ENCODE measurements around the gene MPZ.

The MPZ gene

DNA sequence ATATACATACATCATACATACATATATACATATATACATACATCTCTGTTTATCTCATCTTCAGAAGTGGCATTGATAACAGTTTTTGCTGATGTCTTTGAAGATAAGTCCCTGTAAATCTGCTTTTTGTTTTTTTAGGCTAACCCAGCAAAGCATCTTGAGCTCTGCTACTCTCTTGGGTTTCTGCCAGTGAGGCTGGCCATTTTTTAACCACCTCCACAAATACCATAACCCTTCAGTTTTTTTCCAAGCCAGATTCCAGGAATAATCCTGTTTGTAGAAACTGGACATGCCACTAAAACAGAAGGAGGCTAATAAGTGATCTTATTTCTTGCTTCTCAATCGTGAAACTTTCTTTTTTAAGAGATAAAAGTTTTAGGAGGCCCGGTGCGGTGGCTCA lies 26.0 kb upstream of the MPZ start:
- TF ChIP-seq TCF4 (CRISPR knock-in tag; IDR thresholded peaks at IDR 0.05; ENCODE audit: borderline replicate concordance) (no peak), CSDC2 (CRISPR knock-in tag; IDR thresholded peaks at IDR 0.05) (no peak), BACH2 (CRISPR knock-in tag; IDR thresholded peaks at IDR 0.05; ENCODE audit: borderline replicate concordance) (no peak), GLIS3 (CRISPR knock-in tag; IDR thresholded peaks at IDR 0.05) (no peak), ESRRG (CRISPR knock-in tag; IDR thresholded peaks at IDR 0.05) (no peak), TOX (CRISPR knock-in tag; IDR thresholded peaks at IDR 0.05; ENCODE audit: borderline replicate concordance) (no peak), RARB (CRISPR knock-in tag; IDR thresholded peaks at IDR 0.05) (no peak), PATZ1 (CRISPR knock-in tag; IDR thresholded peaks at IDR 0.05; ENCODE audit: borderline replicate concordance) (no peak), ARNTL (CRISPR knock-in tag; IDR thresholded peaks at IDR 0.05; ENCODE audit: borderline replicate concordance, low read depth) (no peak), SNAI2 (CRISPR knock-in tag; IDR thresholded peaks at IDR 0.05) (no peak), ZC3H10 (CRISPR knock-in tag; IDR thresholded peaks at IDR 0.05) (no peak), PPARA (CRISPR knock-in tag; IDR thresholded peaks at IDR 0.05; ENCODE audit: borderline replicate concordance) (no peak), ISL1 (CRISPR knock-in tag; IDR thresholded peaks at IDR 0.05) (no peak), ZFP30 (CRISPR knock-in tag; IDR thresholded peaks at IDR 0.05) (no peak), ZFP3 (CRISPR knock-in tag; IDR thresholded peaks at IDR 0.05) (no peak), TSHZ2 (CRISPR knock-in tag; IDR thresholded peaks at IDR 0.05) (no peak)
- TF ChIP-seq, protein P1, sequence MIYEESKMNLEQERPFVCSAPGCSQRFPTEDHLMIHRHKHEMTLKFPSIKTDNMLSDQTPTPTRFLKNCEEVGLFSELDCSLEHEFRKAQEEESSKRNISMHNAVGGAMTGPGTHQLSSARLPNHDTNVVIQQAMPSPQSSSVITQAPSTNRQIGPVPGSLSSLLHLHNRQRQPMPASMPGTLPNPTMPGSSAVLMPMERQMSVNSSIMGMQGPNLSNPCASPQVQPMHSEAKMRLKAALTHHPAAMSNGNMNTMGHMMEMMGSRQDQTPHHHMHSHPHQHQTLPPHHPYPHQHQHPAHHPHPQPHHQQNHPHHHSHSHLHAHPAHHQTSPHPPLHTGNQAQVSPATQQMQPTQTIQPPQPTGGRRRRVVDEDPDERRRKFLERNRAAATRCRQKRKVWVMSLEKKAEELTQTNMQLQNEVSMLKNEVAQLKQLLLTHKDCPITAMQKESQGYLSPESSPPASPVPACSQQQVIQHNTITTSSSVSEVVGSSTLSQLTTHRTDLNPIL (CRISPR knock-in tag; IDR thresholded peaks at IDR 0.05; ENCODE audit: low read depth) = no peak
- TF ChIP-seq, protein P2, sequence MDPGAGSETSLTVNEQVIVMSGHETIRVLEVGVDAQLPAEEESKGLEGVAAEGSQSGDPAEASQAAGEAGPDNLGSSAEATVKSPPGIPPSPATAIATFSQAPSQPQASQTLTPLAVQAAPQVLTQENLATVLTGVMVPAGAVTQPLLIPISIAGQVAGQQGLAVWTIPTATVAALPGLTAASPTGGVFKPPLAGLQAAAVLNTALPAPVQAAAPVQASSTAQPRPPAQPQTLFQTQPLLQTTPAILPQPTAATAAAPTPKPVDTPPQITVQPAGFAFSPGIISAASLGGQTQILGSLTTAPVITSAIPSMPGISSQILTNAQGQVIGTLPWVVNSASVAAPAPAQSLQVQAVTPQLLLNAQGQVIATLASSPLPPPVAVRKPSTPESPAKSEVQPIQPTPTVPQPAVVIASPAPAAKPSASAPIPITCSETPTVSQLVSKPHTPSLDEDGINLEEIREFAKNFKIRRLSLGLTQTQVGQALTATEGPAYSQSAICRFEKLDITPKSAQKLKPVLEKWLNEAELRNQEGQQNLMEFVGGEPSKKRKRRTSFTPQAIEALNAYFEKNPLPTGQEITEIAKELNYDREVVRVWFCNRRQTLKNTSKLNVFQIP (CRISPR knock-in tag; IDR thresholded peaks at IDR 0.05; ENCODE audit: borderline replicate concordance, low read depth) = no peak
- TF ChIP-seq, protein P3, sequence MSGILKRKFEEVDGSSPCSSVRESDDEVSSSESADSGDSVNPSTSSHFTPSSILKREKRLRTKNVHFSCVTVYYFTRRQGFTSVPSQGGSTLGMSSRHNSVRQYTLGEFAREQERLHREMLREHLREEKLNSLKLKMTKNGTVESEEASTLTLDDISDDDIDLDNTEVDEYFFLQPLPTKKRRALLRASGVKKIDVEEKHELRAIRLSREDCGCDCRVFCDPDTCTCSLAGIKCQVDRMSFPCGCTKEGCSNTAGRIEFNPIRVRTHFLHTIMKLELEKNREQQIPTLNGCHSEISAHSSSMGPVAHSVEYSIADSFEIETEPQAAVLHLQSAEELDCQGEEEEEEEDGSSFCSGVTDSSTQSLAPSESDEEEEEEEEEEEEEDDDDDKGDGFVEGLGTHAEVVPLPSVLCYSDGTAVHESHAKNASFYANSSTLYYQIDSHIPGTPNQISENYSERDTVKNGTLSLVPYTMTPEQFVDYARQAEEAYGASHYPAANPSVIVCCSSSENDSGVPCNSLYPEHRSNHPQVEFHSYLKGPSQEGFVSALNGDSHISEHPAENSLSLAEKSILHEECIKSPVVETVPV (CRISPR knock-in tag; IDR thresholded peaks at IDR 0.05) = no peak
- ATAC-seq = no peak

DNA sequence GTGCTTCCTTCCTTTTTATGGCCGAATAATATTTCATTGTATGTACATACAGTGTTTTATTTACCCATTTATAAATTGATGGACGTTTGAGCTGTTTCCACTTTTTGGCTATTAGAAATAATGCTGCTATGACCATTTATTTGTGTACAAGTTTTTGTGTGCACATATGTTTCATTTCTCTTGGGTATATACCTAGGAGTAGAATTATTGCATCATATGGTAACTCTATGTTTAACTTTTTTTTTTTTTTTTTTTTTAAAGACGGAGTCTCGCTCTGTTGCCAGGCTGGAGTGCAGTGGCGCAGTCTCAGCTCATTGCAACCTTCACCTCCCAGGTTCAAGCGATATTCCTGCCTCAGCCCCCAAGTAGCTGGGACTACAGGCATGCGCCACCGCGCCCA lies 23.4 kb upstream of the MPZ start:
- ATAC-seq = no peak
- TF ChIP-seq GLIS3 (CRISPR knock-in tag; IDR thresholded peaks at IDR 0.05) (no peak), ARNTL (CRISPR knock-in tag; IDR thresholded peaks at IDR 0.05; ENCODE audit: borderline replicate concordance, low read depth) (no peak), OSR1 (CRISPR knock-in tag; IDR thresholded peaks at IDR 0.05) (no peak), CSDC2 (CRISPR knock-in tag; IDR thresholded peaks at IDR 0.05) (no peak), ZNF70 (CRISPR knock-in tag; IDR thresholded peaks at IDR 0.05) (no peak), ZFP3 (CRISPR knock-in tag; IDR thresholded peaks at IDR 0.05) (no peak), ZC3H10 (CRISPR knock-in tag; IDR thresholded peaks at IDR 0.05) (no peak), TCF4 (CRISPR knock-in tag; IDR thresholded peaks at IDR 0.05; ENCODE audit: borderline replicate concordance) (no peak), PATZ1 (CRISPR knock-in tag; IDR thresholded peaks at IDR 0.05; ENCODE audit: borderline replicate concordance) (no peak)
- TF ChIP-seq, protein P2 (CRISPR knock-in tag; IDR thresholded peaks at IDR 0.05; ENCODE audit: borderline replicate concordance, low read depth) = no peak

Data from SK-N-SH treated with all-trans-retinoic acid at 6 μM for 48 hours (cell line).